SK-N-SH treated with all-trans-retinoic acid at 6 μM for 48 hours (cell line): ENCODE results near the gene TSPAN9.

ENCODE experiments used
- ARNTL ChIP-seq: fragments of 450-650 bp; formaldehyde crosslinking; IDR thresholded peaks from 2 replicates; pipeline ENCODE4 v1.5.0; 2020; ENCODE audit warnings: low read depth, mild to moderate bottlenecking, moderate library complexity, borderline replicate concordance
- ISL1 ChIP-seq: fragments of 250-450 bp; sonication (Bioruptor Pico); IDR thresholded peaks from 2 replicates; pipeline ENCODE4 v2.1.2; 2022; ENCODE audit warnings: mild to moderate bottlenecking, moderate library complexity
- PPARA ChIP-seq: fragments of 250-450 bp; sonication (Bioruptor Pico); IDR thresholded peaks from 2 replicates; pipeline ENCODE4 v1.5.0; 2020; ENCODE audit warnings: mild to moderate bottlenecking, borderline replicate concordance
- SNAI2 ChIP-seq: fragments of 250-450 bp; sonication (Bioruptor Pico); IDR thresholded peaks from 2 replicates; pipeline ENCODE4 v1.5.0; 2020; ENCODE audit warnings: mild to moderate bottlenecking, moderate library complexity
- ZFP3 ChIP-seq: fragments of 250-450 bp; sonication (Bioruptor Pico); IDR thresholded peaks from 2 replicates; pipeline ENCODE4 v1.5.0; 2020; ENCODE audit warnings: mild to moderate bottlenecking, moderate library complexity
- ZFP30 ChIP-seq: fragments of 450-650 bp; formaldehyde crosslinking; IDR thresholded peaks from 2 replicates; pipeline ENCODE4 v1.5.0; 2022; ENCODE audit warnings: mild to moderate bottlenecking, moderate library complexity
- ZNF8 ChIP-seq: fragments of 450-650 bp; formaldehyde crosslinking; IDR thresholded peaks from 2 replicates; pipeline ENCODE4 v1.5.0; 2020; ENCODE audit warnings: mild to moderate bottlenecking, moderate library complexity
- TF ChIP-seq, protein P1 (sequence below): fragments of 250-450 bp; sonication (Bioruptor Pico); IDR thresholded peaks from 2 replicates; pipeline ENCODE4 v1.8.0; 2020; ENCODE audit warnings: mild to moderate bottlenecking, moderate library complexity, borderline replicate concordance
- TF ChIP-seq, protein P2 (sequence below): fragments of 250-450 bp; sonication (Bioruptor Pico); IDR thresholded peaks from 2 replicates; pipeline ENCODE4 v1.5.1; 2021; ENCODE audit warnings: mild to moderate bottlenecking, moderate library complexity
- TF ChIP-seq, protein P3 (sequence below): fragments of 250-450 bp; sonication (Bioruptor Pico); IDR thresholded peaks from 2 replicates; pipeline ENCODE4 v1.8.0; 2021; ENCODE audit warnings: low read depth, mild to moderate bottlenecking, moderate library complexity, borderline replicate concordance

DNA sequence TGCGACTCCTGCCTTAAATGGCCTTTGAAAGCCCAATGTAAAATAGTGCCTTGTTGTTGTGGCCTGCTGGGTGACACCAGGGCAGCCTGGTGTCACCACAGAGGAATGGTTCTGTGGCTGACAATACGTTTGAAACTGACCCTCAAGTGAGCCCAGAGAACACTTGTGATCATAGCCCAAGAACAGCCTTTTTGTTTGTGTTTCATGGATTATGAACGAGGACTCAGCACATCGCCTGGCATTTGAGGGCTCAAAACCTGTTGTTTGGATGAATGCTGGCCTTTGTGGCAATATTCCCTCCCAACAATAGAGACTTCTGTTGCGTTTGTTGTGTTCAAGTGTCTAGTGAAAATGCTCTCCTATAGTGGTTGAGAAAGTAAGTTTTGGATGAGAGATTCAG is 48.5 kb downstream of the TSPAN9 start:
- TF ChIP-seq, protein P1, sequence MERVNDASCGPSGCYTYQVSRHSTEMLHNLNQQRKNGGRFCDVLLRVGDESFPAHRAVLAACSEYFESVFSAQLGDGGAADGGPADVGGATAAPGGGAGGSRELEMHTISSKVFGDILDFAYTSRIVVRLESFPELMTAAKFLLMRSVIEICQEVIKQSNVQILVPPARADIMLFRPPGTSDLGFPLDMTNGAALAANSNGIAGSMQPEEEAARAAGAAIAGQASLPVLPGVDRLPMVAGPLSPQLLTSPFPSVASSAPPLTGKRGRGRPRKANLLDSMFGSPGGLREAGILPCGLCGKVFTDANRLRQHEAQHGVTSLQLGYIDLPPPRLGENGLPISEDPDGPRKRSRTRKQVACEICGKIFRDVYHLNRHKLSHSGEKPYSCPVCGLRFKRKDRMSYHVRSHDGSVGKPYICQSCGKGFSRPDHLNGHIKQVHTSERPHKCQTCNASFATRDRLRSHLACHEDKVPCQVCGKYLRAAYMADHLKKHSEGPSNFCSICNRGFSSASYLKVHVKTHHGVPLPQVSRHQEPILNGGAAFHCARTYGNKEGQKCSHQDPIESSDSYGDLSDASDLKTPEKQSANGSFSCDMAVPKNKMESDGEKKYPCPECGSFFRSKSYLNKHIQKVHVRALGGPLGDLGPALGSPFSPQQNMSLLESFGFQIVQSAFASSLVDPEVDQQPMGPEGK (CRISPR knock-in tag) = no peak
- TF ChIP-seq ARNTL (CRISPR knock-in tag) (no peak), ZFP30 (CRISPR knock-in tag) (no peak), ISL1 (no peak), ZFP3 (CRISPR knock-in tag) (no peak), ZNF8 (no peak), PPARA (CRISPR knock-in tag) (no peak), SNAI2 (CRISPR knock-in tag) (no peak)
- TF ChIP-seq, protein P2, sequence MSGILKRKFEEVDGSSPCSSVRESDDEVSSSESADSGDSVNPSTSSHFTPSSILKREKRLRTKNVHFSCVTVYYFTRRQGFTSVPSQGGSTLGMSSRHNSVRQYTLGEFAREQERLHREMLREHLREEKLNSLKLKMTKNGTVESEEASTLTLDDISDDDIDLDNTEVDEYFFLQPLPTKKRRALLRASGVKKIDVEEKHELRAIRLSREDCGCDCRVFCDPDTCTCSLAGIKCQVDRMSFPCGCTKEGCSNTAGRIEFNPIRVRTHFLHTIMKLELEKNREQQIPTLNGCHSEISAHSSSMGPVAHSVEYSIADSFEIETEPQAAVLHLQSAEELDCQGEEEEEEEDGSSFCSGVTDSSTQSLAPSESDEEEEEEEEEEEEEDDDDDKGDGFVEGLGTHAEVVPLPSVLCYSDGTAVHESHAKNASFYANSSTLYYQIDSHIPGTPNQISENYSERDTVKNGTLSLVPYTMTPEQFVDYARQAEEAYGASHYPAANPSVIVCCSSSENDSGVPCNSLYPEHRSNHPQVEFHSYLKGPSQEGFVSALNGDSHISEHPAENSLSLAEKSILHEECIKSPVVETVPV = no peak
- TF ChIP-seq, protein P3, sequence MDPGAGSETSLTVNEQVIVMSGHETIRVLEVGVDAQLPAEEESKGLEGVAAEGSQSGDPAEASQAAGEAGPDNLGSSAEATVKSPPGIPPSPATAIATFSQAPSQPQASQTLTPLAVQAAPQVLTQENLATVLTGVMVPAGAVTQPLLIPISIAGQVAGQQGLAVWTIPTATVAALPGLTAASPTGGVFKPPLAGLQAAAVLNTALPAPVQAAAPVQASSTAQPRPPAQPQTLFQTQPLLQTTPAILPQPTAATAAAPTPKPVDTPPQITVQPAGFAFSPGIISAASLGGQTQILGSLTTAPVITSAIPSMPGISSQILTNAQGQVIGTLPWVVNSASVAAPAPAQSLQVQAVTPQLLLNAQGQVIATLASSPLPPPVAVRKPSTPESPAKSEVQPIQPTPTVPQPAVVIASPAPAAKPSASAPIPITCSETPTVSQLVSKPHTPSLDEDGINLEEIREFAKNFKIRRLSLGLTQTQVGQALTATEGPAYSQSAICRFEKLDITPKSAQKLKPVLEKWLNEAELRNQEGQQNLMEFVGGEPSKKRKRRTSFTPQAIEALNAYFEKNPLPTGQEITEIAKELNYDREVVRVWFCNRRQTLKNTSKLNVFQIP (CRISPR knock-in tag) = no peak
